ENCODE data around the gene GSTCD. TPM values are rescaled to one million over a fixed set of nuclear protein-coding genes. Genes with fewer than 3 reads are reported as not detected.

The GSTCD gene
- total RNA-seq, 3 donors from 2014 or later: 13.2 to 16.6 (median 14.2) TPM

GRCh38 chr4:105805501-105806120, 97.0 kb downstream of the GSTCD start:
- H3K4me1 Mint-ChIP-seq (ENCODE audit: low read depth): peaks cover 6% of the 10 kb centered on the region
- ATAC-seq: no peak
- H3K27me3 Mint-ChIP-seq (ENCODE audit: low read depth): no peaks in the 10 kb centered on the region
- no peaks in the 10 kb centered on the region for H3K36me3 Mint-ChIP-seq (ENCODE audit: insufficient read depth)
- no peaks in the 10 kb centered on the region for H3K9me3 Mint-ChIP-seq
- H3K4me3 Mint-ChIP-seq: no peak overlapping the region
- DNase-seq: no peak

DNA sequence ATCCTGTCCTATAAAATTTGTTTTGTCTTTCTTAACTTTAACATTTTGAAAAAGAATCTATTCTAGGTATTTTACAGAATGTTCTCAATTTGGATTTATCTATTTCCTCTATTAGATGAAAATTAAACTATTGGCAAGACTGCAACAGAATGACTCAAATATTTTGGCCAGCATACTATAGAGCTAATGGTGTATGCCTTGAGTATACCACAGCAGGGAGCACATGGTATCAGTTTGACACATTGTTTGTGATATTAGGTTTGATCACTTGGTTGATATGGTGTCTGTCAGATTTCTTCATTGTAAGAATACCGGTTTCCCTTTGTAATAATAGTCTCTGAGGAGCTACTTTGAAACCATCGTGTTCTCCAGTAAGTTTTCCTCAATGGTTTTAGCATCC, 98.9 kb downstream of the GSTCD start:
- no peaks in the 10 kb centered on the region for H3K27me3 Mint-ChIP-seq (ENCODE audit: low read depth)
- ATAC-seq (no peak), DNase-seq (no peak)
- no peak overlapping the region for H3K4me3 Mint-ChIP-seq
- H3K36me3 Mint-ChIP-seq (ENCODE audit: insufficient read depth): no peaks in the 10 kb centered on the region
- H3K4me1 Mint-ChIP-seq (ENCODE audit: low read depth): peaks cover 6% of the 10 kb centered on the region
- H3K9me3 Mint-ChIP-seq: no peaks in the 10 kb centered on the region

DNA sequence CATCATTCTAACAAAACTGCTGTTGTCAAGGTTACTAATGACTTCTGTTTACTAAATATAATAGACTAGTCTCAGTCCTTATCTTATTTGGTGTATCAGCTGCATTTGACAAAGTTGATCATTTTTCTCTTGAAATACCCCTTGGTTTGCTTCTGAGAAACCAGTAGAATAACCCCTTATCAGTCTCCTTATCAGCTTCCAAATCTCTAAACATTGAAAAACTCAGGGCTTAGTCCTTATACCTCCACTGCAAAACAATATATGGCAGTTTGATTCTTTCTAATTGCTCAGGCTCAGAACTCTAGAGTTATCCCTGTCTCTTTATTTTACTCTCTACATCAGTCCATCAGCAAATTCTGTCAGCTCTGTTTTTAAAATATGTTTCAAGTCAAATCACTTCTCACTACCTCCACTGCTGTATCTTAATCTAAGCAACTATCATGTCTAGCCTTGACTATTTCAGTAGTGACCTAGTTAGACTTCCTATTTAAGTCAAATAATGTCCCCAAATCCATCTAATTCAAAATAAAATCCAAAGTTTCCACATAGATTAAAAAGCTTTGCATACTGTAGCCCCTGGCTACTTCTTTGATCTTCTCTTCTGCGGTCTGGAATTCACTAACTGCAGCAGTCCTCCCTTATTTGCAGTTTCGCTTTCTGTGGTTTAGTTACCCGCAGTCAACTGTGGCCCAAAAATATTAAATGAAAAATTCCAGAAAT, 99.6 kb downstream of the GSTCD start:
- ATAC-seq (no peak), DNase-seq (no peak)
- Mint-ChIP-seq H3K9me3 (no peaks in the 10 kb centered on the region), H3K4me1 (ENCODE audit: low read depth) (peaks cover 6% of the 10 kb centered on the region), H3K36me3 (ENCODE audit: insufficient read depth) (no peaks in the 10 kb centered on the region), H3K4me3 (no peak overlapping the region), H3K27me3 (ENCODE audit: low read depth) (no peaks in the 10 kb centered on the region)

DNA sequence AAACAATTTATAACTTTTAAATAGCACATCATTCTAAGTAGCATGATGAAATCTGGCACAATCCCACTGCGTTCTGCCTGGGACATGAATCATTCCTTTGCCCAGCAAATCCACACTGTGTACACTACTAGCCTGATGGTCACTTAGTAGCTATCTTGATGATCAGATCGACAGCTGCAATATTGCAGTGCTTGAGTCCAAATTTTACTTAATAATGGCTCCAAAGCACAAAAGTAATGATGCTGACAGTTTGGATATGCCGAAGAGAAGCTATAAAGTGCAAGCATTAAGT, 100.1 kb downstream of the GSTCD start:
- H3K4me3 Mint-ChIP-seq: no peak overlapping the region
- peaks cover 6% of the 10 kb centered on the region for H3K4me1 Mint-ChIP-seq (ENCODE audit: low read depth)
- DNase-seq (no peak), ATAC-seq (no peak)
- no peaks in the 10 kb centered on the region for H3K27me3 Mint-ChIP-seq (ENCODE audit: low read depth)
- peaks cover 3% of the 10 kb centered on the region for H3K36me3 Mint-ChIP-seq (ENCODE audit: insufficient read depth)
- H3K9me3 Mint-ChIP-seq: no peaks in the 10 kb centered on the region

GRCh38 chr4:105815701-105816100, 107.1 kb downstream of the GSTCD start:
- Mint-ChIP-seq H3K9me3 (no peaks in the 10 kb centered on the region), H3K27me3 (ENCODE audit: low read depth) (no peaks in the 10 kb centered on the region)

DNA sequence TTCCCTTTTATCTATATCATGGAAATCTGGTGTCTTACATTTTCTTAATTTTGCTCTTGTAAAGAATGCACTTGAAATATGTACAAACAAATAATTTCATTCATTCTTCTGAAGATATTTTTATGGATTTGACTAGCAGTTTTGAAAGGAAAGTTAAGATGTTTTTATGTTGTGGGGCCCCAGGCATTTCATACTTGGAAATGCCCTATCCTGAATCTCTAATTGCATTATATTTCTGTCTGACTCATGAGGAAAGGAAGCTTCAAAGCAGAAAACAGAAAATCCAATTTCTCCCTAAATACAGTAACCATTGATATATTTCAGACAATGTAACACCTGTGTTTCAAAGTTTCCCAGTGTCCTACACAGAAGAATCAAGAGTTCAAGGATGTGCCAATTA, 113.5 kb downstream of the GSTCD start:
- Mint-ChIP-seq H3K4me1 (ENCODE audit: low read depth) (no peaks in the 10 kb centered on the region), H3K4me3 (no peak overlapping the region), H3K36me3 (ENCODE audit: insufficient read depth) (peaks cover 9% of the 10 kb centered on the region), H3K27me3 (ENCODE audit: low read depth) (no peaks in the 10 kb centered on the region), H3K9me3 (no peaks in the 10 kb centered on the region)
- ATAC-seq: no peak
- no peak for DNase-seq

More at GRCh38 chr4:105815701-105816100, 107.1 kb downstream of the GSTCD start:
- H3K4me3 Mint-ChIP-seq: no peak overlapping the region
- ATAC-seq (no peak), DNase-seq (no peak)
- peaks cover 3% of the 10 kb centered on the region for H3K36me3 Mint-ChIP-seq (ENCODE audit: insufficient read depth)
- H3K4me1 Mint-ChIP-seq (ENCODE audit: low read depth): no peaks in the 10 kb centered on the region

DNA sequence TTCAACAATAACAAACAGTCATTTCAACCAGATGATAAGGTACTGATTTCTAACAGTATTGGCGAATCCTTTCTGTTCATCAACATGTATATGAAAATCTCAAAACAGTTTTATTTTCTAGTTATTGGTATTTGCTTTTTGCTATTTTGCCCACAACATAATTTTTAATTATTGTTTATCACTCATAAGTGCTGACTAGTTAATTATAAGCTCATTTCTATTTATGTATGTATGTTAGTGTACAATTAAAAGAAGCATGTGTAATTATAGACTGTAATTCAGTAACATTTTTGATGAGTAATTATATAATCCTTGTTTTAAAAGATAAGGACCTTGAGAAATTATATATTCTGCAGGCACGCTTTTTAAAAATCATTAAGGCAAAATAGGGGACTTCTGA, 119.5 kb downstream of the GSTCD start:
- Mint-ChIP-seq H3K4me3 (no peak overlapping the region), H3K9me3 (peaks cover 3% of the 10 kb centered on the region), H3K4me1 (ENCODE audit: low read depth) (no peaks in the 10 kb centered on the region), H3K36me3 (ENCODE audit: insufficient read depth) (peaks cover 13% of the 10 kb centered on the region), H3K27me3 (ENCODE audit: low read depth) (no peaks in the 10 kb centered on the region)
- DNase-seq (no peak), ATAC-seq (no peak)

- Mint-ChIP-seq H3K36me3 (ENCODE audit: insufficient read depth) (peaks cover 12% of the 10 kb centered on the region), H3K9me3 (peaks cover 3% of the 10 kb centered on the region), H3K4me1 (ENCODE audit: low read depth) (no peaks in the 10 kb centered on the region), H3K4me3 (no peak overlapping the region), H3K27me3 (ENCODE audit: low read depth) (no peaks in the 10 kb centered on the region)
- ATAC-seq (no peak), DNase-seq (no peak)
Measured at GRCh38 chr4:105831189-105831588, 122.6 kb downstream of the GSTCD start.

DNA sequence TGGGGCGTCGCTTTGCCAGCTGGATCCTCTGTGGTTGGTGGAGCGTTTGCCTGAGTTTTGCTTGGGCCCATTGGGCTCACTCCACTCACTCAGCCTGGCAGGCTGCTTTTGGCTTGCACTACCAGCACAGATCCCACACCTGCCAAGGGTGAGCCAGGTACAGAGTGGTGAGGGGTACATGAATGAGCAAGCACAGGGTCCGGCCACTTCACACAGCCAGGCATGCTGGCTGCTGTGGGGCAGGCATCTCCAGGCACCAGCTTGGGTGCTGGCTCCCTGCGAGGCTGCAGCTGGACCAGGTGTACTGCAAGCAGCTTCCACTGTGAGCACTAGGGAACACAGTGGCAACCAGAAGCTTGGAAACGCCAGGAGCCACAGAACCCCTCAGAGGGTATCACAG, 126.6 kb downstream of the GSTCD start:
- ATAC-seq (no peak), DNase-seq (no peak)
- Mint-ChIP-seq H3K4me3 (no peak overlapping the region), H3K36me3 (ENCODE audit: insufficient read depth) (peaks cover 24% of the 10 kb centered on the region), H3K4me1 (ENCODE audit: low read depth) (no peaks in the 10 kb centered on the region), H3K27me3 (ENCODE audit: low read depth) (no peaks in the 10 kb centered on the region), H3K9me3 (no peaks in the 10 kb centered on the region)

DNA sequence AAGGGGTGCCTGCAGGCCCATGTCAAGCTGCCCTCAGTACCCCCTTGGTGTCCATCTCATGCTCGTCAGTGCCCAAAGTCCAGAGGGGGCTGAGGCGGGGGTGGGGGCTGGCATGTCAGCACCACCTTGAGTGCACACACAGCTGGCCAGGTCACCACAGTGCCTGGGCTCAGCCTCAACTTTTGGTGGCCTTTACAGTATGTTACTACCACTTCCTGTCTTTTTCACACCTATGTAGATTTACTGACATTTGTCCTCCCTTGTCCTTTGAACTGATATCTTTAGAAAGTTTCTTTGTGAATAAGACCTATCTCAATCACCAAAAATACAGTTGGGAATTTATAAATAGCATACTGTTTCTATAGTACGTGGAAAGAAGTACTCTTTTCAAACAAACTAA, 128.0 kb downstream of the GSTCD start:
- Mint-ChIP-seq H3K4me1 (ENCODE audit: low read depth) (no peaks in the 10 kb centered on the region), H3K4me3 (no peak overlapping the region), H3K9me3 (no peaks in the 10 kb centered on the region), H3K27me3 (ENCODE audit: low read depth) (no peaks in the 10 kb centered on the region), H3K36me3 (ENCODE audit: insufficient read depth) (peaks cover 25% of the 10 kb centered on the region)
- DNase-seq (no peak), ATAC-seq (no peak)

- DNase-seq (no peak), ATAC-seq (no peak)
- no peaks in the 10 kb centered on the region for H3K27me3 Mint-ChIP-seq (ENCODE audit: low read depth)
- no peaks in the 10 kb centered on the region for H3K9me3 Mint-ChIP-seq
- peaks cover 25% of the 10 kb centered on the region for H3K36me3 Mint-ChIP-seq (ENCODE audit: insufficient read depth)
- no peak overlapping the region for H3K4me3 Mint-ChIP-seq
- H3K4me1 Mint-ChIP-seq (ENCODE audit: low read depth): no peaks in the 10 kb centered on the region
Measured at GRCh38 chr4:105837037-105837436, 128.5 kb downstream of the GSTCD start.

- H3K4me1 Mint-ChIP-seq (ENCODE audit: low read depth): no peaks in the 10 kb centered on the region
- H3K27me3 Mint-ChIP-seq (ENCODE audit: low read depth): no peaks in the 10 kb centered on the region
- no peak for DNase-seq
- ATAC-seq: no peak
- no peaks in the 10 kb centered on the region for H3K9me3 Mint-ChIP-seq
- no peak overlapping the region for H3K4me3 Mint-ChIP-seq
- H3K36me3 Mint-ChIP-seq (ENCODE audit: insufficient read depth): peaks cover 25% of the 10 kb centered on the region
Measured at GRCh38 chr4:105838082-105838481, 129.5 kb downstream of the GSTCD start.

DNA sequence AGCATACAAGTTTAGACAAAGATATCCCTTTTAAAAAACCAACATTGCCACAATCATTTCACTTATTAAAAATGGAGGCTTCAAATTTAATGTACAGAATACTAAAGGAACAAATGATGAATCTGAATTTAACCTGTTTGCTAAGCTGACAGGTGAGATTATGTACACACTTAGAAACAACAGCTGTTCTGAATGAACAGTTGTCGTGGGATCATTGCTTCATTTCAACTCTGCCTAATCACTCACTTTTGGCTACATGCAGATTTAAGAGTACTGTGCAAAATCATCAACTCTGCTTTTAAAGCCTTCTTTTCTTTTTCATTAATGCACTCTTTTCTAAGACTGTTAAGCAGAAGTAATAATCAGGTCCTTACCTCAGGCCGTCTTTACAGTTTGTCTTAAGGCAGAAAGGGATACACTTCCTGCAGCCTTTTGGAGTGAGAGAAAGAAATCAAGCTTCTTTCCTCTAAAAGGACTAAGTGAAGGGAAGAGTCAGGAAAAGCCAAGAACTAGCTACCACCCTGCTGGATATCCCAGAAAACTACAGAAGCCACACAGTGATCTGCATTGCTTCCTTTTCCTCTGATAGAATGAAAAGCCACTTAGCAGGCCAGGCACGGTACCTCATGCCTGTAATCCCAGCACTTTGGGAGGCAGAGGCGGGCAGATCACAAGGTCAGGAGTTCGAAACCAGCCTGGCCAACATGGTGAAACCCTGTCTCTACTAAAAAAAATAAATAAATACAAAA, 132.0 kb downstream of the GSTCD start:
- ATAC-seq: no peak
- no peak for DNase-seq
- Mint-ChIP-seq H3K36me3 (ENCODE audit: insufficient read depth) (peaks cover 35% of the 10 kb centered on the region), H3K9me3 (no peaks in the 10 kb centered on the region), H3K4me3 (no peak overlapping the region), H3K27me3 (ENCODE audit: low read depth) (no peaks in the 10 kb centered on the region), H3K4me1 (ENCODE audit: low read depth) (no peaks in the 10 kb centered on the region)

GRCh38 chr4:105843941-105844340, 135.4 kb downstream of the GSTCD start:
- no peak overlapping the region for H3K4me3 Mint-ChIP-seq
- no peak for ATAC-seq

DNA sequence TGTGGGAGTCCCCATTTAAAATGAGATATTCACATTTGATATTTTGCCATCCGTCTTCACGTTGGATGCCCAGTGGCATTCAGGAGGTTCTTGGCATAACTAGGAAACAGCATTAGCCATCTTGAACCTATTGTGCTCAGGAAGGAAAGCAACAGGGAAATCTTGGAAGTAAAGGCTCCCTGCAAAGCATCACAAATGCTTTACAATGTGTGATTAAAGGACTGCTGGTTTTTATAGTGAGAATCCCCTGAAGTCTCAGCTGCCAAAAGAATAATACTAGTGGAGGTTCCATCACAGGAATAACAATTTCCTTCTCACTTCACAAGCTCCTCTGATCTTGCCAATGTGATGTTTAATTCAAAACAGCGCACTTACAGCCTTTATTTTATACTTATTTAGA, 137.0 kb downstream of the GSTCD start:
- H3K36me3 Mint-ChIP-seq (ENCODE audit: insufficient read depth): peaks cover 12% of the 10 kb centered on the region
- ATAC-seq (no peak), DNase-seq (no peak)
- H3K9me3 Mint-ChIP-seq: no peaks in the 10 kb centered on the region
- H3K4me3 Mint-ChIP-seq: no peak overlapping the region
- no peaks in the 10 kb centered on the region for H3K4me1 Mint-ChIP-seq (ENCODE audit: low read depth)
- no peaks in the 10 kb centered on the region for H3K27me3 Mint-ChIP-seq (ENCODE audit: low read depth)

More at GRCh38 chr4:105843941-105844340, 135.4 kb downstream of the GSTCD start:
- Mint-ChIP-seq H3K27me3 (ENCODE audit: low read depth) (no peaks in the 10 kb centered on the region), H3K9me3 (no peaks in the 10 kb centered on the region), H3K36me3 (ENCODE audit: insufficient read depth) (peaks cover 21% of the 10 kb centered on the region), H3K4me1 (ENCODE audit: low read depth) (no peaks in the 10 kb centered on the region)
- no peak for DNase-seq

Data from activated T-cell treated with anti-CD3 and anti-CD28 coated beads, Interleukin-2, amount 50 U/mL, for 4 hours (primary cell).